GM21737 (cell line): Measurements from ENCODE around the gene AXIN2.

Experiments used
- ATAC-seq: cut with Tn5 transposase; IDR thresholded peaks from one replicate; pipeline ENCODE4 v1.9.1; 2021; ENCODE audit warnings: mild to moderate bottlenecking, moderate library complexity; ENCODE audit not compliant: unreplicated experiment

AXIN2 gene

DNA sequence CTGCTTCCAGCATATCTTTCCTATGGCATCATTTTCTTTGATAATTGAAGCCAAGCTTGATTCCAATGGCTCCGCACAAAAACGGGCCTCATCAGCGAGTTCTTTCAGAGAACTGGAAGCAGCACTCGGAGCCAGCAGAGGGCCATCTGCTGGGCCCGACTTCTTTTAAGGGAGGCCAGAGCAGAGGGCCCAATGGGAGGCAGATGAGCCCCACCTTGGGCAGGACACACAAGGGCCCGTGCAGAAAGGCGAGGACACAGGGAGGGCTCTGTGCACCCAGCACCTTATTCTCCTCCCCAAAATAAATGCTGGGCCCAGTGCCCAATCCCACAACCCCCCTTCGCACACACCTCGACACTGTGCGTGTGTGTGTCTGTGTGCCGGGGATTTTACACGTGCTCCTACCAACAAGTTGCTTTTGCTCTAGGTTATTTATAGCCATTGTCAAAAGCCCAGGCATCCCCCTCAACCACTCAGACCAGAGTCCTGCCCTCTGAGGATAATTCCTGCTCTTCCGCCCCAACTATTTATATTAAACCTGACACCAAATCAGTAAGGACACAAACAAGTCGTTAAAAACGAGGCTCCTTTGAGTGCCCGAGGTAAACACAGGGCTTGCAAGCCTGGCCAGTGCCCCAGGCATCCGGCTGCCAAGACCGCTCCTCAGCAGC, 6.8 kb downstream of the AXIN2 start:
- no peak for ATAC-seq

DNA sequence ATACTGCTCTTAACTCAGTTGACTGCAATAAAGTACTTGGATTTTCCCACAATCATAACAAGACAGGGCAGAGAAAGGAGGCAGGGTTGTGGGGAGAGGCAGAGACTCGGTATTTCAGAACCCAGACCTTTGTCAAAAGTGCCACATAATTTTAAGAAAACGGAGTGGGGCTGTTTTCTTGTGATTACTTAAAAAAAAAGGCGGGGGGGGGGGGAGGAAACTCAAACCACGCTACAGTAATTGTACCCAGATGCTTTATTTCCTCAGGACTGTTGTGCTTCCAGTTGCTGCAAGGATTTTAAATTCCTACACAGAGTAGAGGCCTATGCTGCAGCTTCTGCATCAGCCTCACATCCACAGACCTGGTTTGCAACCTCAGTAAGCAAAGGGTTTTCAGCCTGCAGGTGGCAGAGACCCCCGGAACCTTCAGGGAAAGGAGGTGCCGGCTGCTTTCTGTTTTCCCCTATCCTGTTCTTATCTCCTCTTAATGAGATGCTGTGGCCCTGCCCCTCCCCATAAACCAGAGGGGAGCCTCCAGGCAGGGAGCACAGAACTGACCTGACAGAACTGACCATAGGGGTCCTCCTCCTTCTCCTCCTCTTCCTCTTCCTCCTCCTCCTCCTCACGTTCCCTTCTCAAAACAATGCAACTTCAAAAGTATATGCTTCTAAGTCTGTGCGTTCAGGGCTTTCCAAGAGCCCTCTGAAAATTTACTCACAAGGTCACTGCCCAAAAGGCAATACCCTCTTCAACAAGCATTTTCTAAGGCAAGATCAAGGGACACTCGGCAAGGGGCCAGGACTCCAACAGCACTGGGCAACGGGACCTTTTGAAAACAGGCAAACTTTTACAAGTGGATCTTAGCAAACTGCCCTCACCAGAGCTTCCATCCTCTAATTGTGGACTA, 7.5 kb downstream of the AXIN2 start:
- ATAC-seq, result no peak

DNA sequence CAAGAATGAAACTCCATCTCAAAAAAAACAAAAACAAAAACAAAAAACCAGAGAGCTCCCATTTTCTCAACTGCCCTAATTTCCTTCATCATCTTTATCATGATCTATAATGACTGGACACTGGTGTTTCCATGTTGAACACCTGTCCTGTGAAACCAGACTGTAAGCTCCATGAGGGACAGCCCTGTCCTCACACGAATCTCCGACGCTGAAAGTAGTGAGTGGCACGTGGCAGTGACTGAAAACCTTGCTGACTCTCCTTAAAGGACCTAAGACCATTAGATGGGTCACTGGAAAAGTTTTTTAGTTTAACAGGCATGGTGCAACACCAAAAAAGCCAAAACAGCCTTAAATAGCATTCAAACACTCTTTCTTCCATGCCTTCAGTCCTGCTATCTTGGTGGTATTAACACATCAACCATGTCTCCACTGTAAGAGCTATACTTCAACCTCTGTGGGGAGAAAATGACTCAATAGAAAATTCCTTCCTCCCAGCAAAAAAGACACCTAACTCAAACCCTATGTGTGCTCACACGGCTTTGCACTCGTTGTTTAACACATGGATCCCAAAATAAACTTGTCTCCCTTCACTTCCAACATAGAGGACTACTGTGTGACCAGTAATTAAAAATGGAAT, 8.3 kb downstream of the AXIN2 start:
- ATAC-seq, result no peak

- ATAC-seq, result no peak
Measured at GRCh38 chr17:65552214-65552613, 9.2 kb downstream of the AXIN2 start.

- no peak for ATAC-seq
Measured at GRCh38 chr17:65551267-65552040, 10.0 kb downstream of the AXIN2 start.

- no peak for ATAC-seq
Measured at GRCh38 chr17:65550758-65551157, 10.7 kb downstream of the AXIN2 start.

- ATAC-seq, result no peak
Measured at GRCh38 chr17:65550075-65550662, 11.3 kb downstream of the AXIN2 start.

DNA sequence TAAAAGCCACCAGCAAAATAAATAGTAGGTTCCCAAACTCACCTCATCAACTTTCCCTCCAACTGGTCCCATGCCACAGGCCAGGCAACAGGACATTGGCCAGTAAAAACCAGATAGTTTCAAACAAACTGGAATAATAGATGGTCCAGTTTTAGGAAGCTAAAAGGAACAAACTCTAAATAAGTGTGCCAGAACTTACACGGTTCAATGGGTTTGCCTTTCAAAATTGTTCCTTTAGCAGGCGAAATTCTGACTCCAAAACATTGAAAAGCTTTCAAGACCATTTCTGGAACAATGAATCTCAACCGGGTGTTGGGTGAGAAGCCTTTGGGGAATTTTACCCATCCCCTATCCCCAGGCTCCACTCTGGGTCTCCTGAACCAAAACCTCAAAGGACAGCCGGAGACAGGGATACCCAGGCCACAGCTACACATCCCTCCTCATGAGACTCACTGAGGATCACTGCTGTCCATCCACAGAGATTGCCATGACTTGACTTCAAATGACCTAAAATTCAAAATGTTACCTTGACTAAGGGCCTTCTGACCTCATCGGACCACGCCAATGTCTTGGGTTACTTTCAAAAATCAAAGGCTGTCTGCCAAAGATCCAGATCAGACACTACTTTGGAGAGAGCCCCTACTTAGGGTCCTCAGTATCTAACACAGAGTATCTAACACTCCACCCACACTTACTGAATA, 13.0 kb downstream of the AXIN2 start:
- no peak for ATAC-seq

DNA sequence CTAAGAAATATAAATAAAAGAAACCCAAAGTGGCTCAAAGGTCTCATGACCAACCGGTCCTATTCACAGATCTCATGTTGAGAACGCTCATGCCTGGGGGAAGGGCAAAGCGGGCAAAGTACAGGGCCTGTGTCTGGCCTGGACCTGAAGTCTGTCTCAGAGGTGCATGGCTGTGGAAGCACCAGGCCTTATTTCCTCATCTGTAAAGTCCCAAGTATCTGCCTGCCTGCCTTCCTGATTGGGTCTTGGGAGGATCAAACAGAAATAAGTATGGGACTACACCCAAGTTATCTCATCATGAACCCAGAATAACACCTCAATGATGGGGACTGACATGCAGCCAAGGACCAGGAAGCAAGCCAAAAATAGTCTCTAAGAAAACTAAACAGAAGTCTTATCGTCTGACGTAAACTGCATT, 14.2 kb downstream of the AXIN2 start:
- ATAC-seq, result no peak

GRCh38 chr17:65546579-65546978, 14.9 kb downstream of the AXIN2 start:
- ATAC-seq, result no peak

GRCh38 chr17:65545705-65546523, 15.5 kb downstream of the AXIN2 start:
- ATAC-seq, result no peak

- ATAC-seq, result no peak
Measured at GRCh38 chr17:65544672-65545071, 16.8 kb downstream of the AXIN2 start.

- ATAC-seq, result no peak
Measured at GRCh38 chr17:65542610-65543009, 18.8 kb downstream of the AXIN2 start.

DNA sequence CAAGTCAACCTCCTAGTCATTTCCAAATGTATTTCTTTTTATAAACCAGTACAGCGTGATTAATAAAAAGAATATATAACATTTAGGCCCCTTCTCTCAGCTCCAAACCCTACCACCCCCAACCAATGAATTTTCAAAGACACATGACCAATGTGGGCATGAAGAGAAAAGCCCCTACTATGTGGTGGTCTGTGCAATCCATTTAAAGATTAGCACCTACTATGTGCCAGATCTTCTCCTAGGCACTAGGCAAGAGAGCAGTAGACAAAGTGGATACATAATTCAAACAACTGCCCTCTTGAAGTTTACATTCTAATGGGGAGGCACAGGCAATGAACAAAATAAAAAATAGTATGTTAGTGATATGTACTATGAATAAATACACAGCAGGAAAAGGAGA, 19.4 kb downstream of the AXIN2 start:
- no peak for ATAC-seq

- no peak for ATAC-seq
Measured at GRCh38 chr17:65541453-65541852, 20.0 kb downstream of the AXIN2 start.

DNA sequence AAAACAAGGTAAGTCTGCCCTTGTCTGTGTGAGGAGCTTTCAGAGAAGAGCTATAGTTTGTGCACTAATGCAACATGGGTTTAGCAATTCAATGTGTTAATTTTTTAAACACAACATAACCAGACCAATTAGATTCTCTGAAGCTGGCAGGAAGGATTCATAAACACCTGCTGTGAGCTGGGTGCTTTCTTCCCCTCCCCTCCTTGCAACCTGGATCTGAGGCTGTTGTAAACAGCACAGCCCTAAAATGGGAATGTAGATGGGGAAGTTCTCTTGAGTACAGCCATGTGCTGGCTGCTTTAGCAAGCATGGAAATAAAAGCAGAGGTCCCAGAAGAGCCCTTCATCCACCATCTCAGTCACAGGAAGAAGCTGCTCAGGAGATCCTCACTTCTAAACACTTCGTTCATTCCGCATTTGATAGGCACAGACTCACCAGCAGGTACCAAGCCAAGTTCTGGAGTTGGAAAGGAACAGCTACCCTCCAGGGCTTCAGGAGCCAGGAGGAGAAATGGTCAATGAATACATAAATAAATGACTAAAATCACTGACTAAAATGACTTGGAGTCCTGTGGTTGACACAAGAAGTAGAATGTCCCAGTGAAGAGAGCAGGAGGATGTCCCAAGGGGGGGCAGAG, 21.7 kb downstream of the AXIN2 start:
- ATAC-seq, result no peak

DNA sequence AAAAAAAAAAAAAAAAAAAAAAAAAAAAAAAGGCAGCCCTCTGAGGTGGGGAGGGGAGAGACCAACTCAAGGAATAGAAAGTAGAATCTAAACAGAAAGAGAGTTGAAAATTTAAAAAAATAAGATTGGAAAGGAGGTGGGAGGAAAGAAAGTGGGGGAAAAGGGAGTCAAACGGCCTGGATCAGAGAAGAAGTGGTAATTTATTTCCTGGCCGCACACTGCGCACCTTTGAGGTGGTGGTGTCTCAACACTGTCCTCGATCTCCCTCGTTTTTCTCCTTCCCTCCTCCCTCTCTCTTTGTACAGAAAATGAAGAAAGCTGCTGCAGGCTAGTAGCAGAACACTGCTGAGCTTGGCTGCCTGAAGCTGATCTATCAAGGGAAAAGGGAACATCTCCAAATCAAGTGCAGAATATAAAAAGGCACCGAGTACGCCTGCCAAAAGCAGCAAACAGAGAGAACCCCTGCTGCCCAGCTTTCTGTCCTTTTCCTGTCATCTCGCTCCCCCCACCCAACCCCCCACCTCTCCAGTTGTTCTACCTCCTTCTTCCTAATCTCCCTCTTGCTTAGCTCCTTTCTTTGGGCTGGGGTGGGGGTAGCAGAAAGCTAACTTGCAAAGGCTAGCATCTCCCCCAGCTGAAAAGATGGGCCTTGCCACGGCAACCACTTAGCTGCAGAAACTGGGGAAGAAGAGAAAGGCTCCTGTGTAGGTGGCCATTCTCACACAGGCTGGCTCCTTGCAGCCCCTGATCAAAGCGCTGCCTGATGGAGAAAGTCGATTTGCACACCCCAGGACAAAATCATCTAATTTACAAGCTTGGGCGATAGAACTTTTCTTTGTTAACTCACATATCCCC, 22.5 kb downstream of the AXIN2 start:
- ATAC-seq, result no peak
